ENCODE results near the gene PYGB.
"Not testable (repeated sequence)": the region's sequence is repeated elsewhere in the genome, so short reads cannot be mapped to it uniquely, and the experiment has no call there.

PYGB gene

DNA sequence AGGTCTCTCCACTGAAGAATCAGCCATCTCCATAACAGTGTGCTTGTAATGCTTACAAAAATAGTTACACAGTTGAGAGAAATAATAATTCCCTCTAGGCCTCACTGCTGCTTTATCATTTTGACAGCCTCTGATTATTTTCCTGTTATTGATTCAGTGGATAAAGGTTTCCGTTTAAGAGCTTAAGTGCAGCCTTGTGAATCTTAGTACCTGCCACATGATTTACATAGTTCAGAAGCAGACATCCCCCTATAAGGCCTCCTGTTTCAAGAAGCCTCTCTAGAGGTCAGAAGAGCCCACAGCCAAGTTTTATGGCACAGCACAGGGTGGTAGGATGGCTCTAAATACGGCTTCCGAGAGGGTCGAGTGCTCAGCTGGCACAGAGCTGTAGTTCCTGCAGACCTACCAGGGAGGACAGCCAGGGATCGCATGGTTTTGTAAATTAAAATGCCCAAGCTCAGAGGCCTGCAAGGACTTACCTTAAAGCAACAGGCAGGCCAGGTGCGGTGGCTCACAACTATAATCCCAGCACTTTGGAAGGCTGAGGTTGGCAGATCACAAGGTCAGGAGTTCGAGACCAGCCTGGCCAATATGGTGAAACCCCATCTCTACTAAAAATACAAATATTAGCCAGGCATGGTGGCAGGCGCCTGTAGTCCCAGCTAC lies 17.6 kb upstream of the PYGB start:
- DNase-seq (ENCODE audit: low read depth in 2 of 2) = no peak

- DNase-seq (ENCODE audit: low read depth in 2 of 2) = no peak
Observed at GRCh38 chr20:25233016-25233772, 14.7 kb upstream of the PYGB start.

GRCh38 chr20:25234009-25234849 lies 13.7 kb upstream of the PYGB start:
- DNase-seq (ENCODE audit: low read depth in 2 of 2) = not testable (repeated sequence)

- DNase-seq (ENCODE audit: low read depth in 2 of 2) = no peak
Observed at GRCh38 chr20:25236450-25237304, 11.2 kb upstream of the PYGB start.

- DNase-seq (ENCODE audit: low read depth in 2 of 2) = no peak
Observed at GRCh38 chr20:25237610-25238318, 10.1 kb upstream of the PYGB start.

GRCh38 chr20:25238319-25239037 lies 9.4 kb upstream of the PYGB start:
- no peak for DNase-seq (ENCODE audit: low read depth in 2 of 2)

DNA sequence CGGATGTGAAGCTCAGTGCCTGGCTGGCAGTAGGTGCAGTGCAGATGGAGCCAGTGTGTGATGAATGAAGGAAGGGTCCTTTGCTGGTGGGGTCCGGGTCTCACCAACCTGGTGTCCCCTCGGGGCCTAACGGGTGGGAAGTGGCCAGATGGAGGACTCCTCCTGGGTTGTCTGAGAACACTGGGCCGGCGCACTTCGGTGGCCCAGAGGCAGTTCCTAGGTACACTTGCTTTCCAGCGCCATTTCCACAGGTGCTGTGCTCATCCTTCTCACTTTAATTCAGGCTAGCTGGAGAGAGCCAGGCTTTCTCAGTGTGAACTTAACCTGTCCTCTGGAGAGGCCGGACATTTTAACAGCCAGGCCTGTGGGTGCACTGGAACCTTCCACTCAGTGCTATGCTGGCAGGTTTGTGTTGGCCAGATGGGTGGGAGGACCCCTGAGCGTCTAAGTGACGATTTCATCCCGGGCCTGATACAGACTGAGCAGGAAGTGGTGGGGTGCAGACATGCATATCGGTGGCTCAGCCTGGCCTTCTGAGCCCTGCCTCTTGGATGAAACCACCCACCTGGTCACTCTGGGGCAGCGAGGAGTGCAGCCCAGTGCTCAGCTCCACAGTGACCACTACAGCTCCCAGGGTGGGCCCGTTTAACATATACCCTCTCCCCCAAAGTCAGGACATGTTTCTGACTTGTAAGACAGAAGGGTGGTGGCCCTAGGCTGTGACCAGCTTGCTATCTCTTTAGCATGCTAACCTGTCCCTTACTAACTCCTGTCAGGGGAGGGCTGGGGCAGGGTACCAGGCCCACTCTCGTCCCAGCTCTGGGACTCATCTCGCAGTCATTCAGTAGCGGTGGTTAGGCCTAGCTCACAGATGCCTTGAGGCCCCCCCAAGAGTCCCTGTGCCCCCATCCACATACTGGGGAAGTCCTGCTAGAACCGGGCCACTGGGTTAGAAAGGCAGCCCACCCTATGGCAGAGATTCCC lies 8.2 kb upstream of the PYGB start:
- no peak for DNase-seq (ENCODE audit: low read depth in 2 of 2)

- not testable (repeated sequence) for DNase-seq (ENCODE audit: low read depth in 2 of 2)
Observed at GRCh38 chr20:25240851-25241658, 6.8 kb upstream of the PYGB start.

DNA sequence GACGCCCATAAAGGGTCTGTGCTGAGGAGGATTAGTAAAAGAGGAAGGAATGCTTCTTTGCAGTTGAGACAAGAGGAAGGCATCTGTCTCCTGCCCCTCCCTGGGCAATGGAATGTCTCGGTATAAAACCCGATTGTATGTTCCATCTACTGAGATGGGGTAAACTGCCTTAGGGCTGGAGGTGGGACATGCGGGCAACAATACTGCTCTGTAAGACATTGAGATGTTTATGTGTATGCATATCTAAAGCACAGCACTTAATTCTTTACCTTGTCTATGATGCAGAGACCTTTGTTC lies 6.3 kb upstream of the PYGB start:
- not testable (repeated sequence) for DNase-seq (ENCODE audit: low read depth in 2 of 2)

- DNase-seq (ENCODE audit: low read depth in 2 of 2) = no peak
Observed at GRCh38 chr20:25242231-25242630, 5.7 kb upstream of the PYGB start.

DNA sequence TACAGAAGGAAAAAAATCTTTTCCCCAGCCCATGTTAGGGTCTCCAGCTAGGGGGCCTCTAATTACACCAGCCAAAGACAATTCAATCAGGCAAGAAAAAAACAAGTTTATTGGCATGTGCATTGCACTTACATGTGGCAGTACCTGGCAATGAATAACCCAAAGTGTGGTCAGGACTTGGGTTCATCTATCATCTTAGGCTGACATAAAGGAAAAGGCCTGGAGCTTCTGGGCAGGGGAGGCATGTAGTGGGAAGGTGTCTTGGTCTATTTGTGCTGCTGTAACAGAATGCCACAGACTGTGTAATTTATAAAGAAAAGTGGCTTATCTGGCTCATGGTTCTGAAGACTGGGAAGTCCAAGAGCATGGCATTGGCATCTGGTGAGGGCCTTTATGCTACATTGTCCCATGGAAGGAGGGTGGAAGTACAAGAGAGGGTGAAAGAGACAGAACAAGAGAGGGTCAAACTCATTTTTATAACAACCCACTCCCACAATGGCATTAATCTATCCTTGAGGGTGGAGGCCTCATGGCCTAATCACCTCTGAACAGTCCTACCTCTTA lies 4.4 kb upstream of the PYGB start:
- no peak for DNase-seq (ENCODE audit: low read depth in 2 of 2)

DNA sequence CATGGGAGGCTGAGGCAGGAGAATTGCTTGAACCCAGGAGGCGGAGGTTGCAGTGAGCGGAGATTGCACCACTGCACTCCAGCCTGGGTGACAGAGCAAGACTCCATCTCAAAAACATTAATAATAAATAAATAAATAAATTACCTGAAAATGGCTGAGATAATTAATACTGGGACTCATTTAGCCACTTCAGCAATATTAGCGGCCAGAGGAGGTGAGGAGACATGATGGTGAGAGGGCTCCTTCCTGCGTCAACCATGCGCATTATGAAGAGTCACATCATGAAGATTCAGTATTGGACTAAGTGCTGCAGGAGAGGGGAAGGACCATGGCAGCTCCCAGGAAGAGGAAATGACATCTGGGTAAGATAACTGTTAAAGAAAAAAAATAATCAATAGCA lies 2.9 kb upstream of the PYGB start:
- DNase-seq (ENCODE audit: low read depth in 2 of 2) = no peak

GRCh38 chr20:25245461-25245860 lies 2.4 kb upstream of the PYGB start:
- DNase-seq (ENCODE audit: low read depth in 2 of 2) = no peak

GRCh38 chr20:25246182-25246999 lies 1.5 kb upstream of the PYGB start:
- no peak for DNase-seq (ENCODE audit: low read depth in 2 of 2)

DNA sequence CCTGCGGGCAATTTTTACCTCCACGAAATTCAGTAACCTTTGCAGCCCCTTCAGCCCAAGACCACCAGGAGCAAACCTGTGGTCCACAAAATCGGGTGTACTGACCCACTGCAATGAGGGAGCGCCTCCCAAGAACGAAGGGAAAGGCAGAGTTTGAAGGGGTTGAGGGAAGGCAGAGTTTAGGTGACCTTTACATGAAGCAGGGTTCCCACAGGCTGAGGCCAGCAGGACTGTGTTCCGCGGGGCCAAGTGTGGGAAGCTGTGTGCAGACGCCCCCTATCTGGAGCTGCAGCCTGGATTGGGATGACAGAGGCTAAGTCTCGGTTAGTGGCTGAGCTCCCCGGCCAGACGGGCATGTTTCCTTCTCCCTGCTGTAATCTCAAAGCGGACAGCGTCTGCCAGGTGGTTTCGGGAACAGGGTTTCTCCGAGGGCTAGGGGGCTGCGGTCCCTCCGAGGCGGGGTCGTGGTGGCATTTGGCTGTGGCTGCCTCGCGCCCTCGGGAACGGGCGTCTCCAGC lies 826 bp upstream of the PYGB start:
- DNase-seq (ENCODE audit: low read depth in 2 of 2) = no peak

GRCh38 chr20:25247518-25247955 lies 348 bp upstream of the PYGB start:
- no peak for DNase-seq (ENCODE audit: low read depth in 2 of 2)

- DNase-seq (ENCODE audit: low read depth in 2 of 2) = no peak
Observed at GRCh38 chr20:25248786-25249172, 894 bp downstream of the PYGB start.

Data from stimulated activated CD8-positive, alpha-beta memory T cell treated with anti-CD3 and anti-CD28 coated beads, Interleukin-7, amount 100 ng/mL, for 1 hour (primary cell).